SU-DHL-6 (cell line): ENCODE results near the gene LTBP2.

Experiments
- CTCF ChIP-seq: fragments of 200-600 bp; sonication (generic); IDR thresholded peaks from one replicate; pipeline ENCODE4 v1.5.1; 2017; ENCODE audit warnings: antibody characterized with exemption, mild to moderate bottlenecking, low read length, moderate library complexity; ENCODE audit not compliant: insufficient read depth, poor library complexity, severe bottlenecking
- EZH2phosphoT487 ChIP-seq: fragments of 200-600 bp; sonication (generic), shearing (Covaris generic); conservative IDR thresholded peaks from 2 replicates; pipeline ENCODE4 v1.6.1; 2018; ENCODE audit warnings: mild to moderate bottlenecking, antibody characterized with exemption, low read length, moderate library complexity, mixed read lengths

- no peak for TF ChIP-seq EZH2phosphoT487
- TF ChIP-seq CTCF, result no peak
Observed at GRCh38 chr14:74604157-74604556, 7.9 kb downstream of the LTBP2 start.
